NOMO-1 treated with DMSO at 0.1 percent for 48 hours (cell line): ENCODE measurements around the gene KRT40.
"Not testable (repeated sequence)": the region's sequence is repeated elsewhere in the genome, so short reads cannot be mapped to it uniquely, and the experiment has no call there.

Experiments
- DNase-seq: peaks from one replicate; lab custom pipeline; 2025; ENCODE audit not compliant: unreplicated experiment; lab: John Stamatoyannopoulos, UW

KRT40 gene

DNA sequence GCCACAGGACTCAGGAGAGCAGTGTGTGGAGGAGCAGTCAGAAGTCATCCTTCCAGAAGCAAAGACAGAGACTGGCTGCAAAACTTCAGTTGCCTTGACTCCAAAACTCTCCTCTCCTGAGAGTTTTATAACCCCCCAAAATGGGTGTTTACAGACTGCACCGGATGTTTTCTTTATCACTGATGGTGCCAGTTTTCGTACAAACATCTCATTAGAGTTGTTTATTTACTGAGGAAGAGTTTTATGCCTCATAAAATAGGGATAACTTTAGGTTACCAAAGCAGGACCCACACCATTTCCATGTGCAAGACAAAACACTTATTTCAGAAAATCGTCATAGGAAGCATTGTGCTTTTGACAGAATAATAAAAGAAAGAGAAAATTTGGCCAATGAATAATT, at the start of gene KRT40:
KRT40 (minus strand) TSS at position 101 of the 400 bp plus-strand sequence; CDS start at position 48, 53 bp downstream.
- no peak for DNase-seq

- no peak for DNase-seq
These were observed 45.6 kb upstream of the KRT40 start, which contains the start of gene KRTAP1-4 for GRCh38 chr17:41029633-41030245. KRTAP1-4 (minus strand) TSS chr17:41030195; CDS start chr17:41030078, 117 bp downstream.

DNA sequence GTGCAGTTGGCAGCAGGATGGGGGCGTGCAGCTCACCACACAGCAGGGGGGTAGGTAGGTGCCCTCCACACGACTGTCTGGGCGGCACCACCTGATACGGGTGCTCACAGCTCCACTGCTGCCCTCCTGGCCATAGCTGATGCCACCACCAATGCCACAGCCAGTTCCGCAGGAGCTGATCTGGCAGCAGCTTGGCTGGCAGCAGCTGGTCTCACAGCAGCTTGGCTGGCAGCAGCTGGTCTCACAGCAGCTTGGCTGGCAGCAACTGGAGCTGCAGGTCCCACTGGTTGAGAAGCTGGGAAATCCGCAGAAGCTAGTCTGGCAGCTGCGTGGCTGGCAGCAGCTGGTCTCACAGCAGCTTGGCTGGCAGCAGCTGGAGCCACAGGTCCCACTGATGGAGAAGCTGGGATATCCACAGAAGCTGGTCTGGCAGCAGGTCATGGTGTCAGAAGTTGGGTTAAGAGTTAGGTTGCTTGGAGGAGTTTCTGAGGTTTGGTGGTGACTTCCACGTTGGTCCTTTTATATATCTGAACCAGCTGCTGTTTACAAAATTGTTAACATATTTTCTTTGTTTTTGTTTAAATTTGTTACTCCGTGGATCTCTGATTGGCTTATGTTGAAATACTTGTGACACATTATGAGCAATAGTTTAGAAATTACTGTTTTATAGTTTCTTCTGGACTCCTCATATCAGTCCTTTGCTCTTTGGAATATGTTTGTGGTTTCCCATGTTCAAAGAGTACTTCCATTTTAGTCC, 42.8 kb upstream of the KRT40 start, which contains the start of gene KRTAP1-5:
KRTAP1-5 (minus strand) TSS at position 494 of the 757 bp plus-strand sequence; CDS start at position 441, 53 bp downstream.
- DNase-seq: no peak

DNA sequence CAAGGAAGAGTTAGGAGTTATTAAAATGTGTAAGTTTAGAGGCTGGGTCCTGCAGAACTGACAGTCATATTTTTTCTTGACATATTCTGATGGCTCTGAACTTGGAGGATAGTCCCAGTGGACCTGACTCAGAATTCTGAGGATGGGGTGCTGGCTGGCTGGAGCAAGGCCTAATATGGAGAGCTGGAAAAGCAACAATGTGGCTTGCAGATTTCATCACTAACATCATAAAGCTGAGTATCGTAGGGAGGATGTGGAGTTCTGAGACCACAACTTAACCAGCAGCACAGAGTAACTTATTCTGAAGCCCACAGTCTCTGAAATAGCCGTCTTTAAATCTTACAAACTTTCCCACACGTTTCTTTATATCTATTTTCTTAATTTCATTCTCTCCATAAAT, 40.6 kb upstream of the KRT40 start:
- DNase-seq: no peak

DNA sequence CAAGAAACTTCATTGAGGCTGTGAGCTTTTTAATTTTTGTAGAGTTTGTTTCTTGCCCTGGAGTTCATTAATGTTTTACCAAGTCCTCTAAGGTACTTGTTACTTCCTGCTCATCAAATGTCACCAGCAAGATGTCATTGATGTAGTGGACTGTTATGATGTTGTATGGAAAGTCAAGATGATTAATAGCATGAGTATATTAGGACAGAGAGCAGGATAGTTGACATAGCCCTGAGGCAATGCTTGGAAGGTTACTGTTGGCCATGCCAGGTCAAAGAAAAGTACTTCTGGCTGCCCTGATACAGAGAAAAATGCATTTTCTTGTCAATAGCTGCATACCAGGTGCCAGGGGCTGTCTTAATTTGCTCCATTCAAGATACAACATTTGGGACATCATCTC, 36.2 kb upstream of the KRT40 start:
- DNase-seq: no peak

DNA sequence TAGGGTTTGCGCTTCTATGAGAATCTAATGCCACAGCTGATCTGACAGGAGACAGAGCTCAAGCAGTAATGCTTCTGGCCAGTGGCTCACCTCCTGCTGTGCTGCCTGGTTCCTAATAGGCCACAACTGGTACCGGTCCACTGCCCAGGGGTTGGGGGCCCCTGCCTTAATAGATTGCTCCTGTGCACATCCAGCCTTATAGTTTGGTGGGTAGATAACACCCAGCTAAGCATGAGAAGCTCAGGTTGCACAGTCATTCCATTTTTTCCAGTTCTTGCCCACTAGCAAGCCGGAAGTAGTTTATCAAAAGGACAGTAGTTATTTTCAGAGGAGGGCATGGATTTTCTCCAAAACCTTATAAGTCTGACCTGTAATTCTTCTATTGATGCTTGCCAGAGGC, 35.3 kb upstream of the KRT40 start:
- no peak for DNase-seq

DNA sequence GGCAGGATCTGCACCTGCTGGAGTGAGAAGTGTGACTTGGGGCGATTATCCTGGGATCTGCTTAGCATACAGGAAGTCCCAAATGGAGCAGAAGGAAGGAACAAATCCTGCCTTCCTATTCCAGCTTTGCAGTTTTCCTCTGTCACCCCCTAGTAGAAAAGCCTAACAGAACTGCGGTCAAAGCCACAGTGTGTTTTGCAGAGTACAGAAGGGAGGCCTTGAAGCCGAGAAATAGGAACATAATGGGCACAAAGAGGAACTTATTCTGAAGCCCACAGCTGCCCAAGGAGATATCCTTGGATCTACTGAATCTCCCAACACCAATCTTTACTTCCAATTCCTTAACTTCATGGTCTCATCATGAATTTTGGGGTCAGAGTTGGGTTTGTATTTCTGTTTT, 34.4 kb upstream of the KRT40 start:
- no peak for DNase-seq

DNA sequence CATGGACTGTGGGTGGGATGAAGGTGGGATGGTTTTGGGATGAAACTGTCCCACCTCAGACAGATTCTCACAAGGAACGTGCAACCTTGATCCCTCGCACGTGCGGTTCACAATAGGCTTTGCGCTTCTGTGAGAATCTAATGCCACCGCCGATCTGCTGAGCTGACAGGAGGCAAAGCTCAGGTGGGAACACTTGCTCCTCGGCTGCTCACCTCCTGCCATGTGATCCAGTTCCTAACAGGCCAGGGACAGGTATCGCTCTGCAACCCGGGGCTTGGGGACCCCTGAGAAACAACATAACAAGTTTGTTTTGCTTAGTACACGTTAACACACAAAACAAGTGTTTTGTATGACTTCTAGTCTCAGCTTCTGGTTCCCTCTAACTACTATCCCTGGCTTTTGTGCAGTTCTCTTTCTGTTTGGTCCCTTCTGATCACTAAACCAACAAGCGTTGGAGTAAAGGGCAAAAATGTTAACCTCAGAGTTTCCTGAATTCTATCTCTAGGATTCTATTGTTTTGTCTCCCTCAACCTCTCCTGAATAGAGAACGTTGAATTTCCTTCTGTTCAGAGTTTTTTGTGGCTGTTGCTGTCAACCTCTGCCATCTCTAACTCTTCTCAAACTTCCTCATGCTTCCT, 32.6 kb upstream of the KRT40 start:
- no peak for DNase-seq

GRCh38 chr17:41015454-41015853, 31.3 kb upstream of the KRT40 start:
- no peak for DNase-seq

DNA sequence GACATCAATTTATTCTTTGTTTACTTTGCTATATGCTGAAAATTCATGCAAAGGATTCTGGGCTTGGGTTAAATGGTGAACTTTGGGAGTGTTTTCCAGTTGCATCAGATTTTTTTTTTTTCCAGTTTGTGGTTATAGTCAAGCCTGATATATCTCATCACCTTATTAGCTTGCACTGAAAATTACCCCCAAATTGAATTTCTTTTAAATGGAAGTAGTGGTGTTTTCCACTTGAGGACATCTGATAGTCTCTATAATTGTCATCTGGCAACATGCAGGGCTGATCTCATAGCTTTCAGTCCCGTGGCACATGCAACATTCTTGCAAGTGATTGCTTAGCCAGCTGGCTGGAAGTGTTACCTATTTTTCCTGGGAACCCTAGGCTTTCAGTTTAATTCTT, 29.5 kb upstream of the KRT40 start:
- DNase-seq: no peak

- DNase-seq: no peak
These were observed 29.1 kb upstream of the KRT40 start for GRCh38 chr17:41013181-41013580.

DNA sequence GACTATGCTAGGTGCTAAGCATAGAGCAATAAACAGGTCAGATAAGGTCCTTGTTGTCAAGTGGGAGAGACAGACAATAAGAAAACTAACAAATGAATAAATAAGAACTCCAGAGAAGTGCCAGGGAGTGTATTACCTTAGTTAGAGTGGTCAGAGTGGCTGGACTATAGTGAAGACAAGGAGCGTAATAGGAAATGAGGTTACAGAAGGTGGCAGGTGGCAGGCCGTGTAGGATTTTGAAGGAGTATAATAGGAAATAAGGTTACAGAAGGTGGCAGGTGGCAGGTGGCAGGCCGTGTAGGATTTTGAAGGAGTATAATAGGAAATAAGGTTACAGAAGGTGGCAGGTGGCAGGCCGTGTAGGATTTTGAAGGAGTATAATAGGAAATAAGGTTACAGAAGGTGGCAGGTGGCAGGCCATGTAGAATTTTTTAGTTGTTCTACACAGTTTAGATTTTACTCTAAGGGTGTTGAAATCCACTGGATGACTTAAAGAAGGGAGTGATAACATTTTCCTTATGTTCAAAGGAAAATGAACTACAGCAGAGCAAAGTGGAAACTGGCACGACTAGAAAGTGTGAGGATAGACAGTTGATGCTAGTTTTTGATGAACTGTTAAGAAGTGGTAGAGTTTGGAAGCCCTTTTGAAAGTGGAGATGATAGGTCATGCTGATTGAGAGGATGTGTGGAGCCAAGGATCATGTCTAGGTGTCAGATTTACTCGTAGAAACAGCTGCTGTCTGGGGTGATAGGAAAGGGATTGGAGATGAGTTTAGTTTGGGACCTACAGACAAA, 28.4 kb upstream of the KRT40 start:
- DNase-seq: no peak

DNA sequence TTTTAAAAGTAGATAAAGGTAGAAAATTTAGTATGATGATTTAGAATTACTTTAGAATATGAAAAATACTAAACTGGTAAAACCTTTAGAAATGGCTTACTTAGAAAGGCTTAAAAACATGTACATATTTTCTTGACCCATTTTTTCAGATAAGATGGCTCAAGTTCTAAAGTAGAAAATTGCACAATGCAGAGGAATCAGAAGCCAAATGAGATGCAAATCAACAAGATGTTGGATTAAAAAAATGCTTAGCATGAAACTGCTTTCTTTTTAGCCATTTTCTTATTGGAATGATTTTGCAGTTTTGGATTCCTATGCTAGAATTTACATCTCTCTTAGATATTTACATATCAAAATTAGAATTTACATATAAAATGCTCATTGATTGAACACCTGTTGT, 26.3 kb upstream of the KRT40 start:
- DNase-seq: no peak

DNA sequence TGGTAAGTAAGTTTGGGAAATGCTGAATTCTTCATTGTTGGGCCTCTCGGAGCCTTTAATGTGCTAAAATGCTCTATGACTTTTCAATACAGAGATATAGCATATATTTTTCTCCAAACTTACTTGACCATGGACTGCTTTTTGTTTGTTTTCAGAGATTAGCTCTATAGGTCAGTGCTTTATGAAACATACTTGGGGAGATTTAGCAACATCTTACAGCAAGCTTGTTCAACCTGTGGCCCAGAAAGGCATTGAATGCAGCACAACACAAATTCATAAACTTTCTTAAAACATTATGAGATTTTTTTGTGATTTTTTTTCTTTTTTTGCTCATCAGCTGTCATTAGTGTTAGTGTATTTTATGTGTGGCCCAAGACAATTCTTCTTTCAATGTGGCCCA, 25.8 kb upstream of the KRT40 start:
- DNase-seq: no peak

- DNase-seq: no peak
These were observed 25.2 kb upstream of the KRT40 start for GRCh38 chr17:41009301-41009760.

DNA sequence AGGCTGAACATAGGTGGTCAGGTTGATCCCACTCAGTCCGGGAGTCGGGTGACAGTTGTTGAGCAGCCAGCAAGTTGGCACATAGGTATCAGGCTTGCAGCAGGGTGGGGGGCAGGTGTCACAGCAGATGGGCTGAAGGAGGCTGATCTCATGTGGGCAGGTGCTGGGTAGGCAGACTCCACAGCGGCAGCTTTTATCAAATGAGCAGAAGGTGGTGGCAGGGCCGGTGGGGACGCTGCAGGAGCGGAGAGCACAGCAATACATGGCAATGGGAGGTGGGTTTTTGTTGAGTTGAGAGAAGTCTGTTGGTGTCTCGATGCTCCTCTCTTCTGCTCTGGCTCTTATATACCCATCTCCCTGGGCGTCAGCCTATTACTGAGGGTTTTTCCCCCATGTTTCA, 24.7 kb upstream of the KRT40 start, which contains the start of gene KRTAP3-1:
KRTAP3-1 (minus strand) TSS at position 318 of the 400 bp plus-strand sequence; CDS start at position 264, 54 bp downstream.
- no peak for DNase-seq

- DNase-seq: no peak
These were observed 20.3 kb upstream of the KRT40 start for GRCh38 chr17:41004397-41004796.

DNA sequence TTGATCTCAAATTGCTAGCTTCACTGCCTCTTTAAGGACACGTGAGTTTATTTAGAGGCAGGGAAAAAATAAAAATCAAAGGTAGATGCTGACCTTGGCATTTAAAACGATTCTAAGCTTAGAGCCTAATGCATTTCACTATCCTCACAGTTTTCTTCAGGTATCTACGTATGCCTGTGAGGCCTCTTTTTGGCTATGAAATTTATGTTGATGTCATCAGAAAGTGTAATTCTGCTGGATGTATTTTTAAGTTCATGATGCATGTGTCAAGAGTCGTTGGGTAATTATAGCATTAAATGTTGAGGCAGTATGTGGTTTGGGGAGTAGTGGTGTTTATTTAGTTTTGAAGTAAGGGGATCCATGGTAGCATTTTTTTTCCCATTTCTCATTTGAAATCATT, 19.8 kb upstream of the KRT40 start:
- DNase-seq: no peak

DNA sequence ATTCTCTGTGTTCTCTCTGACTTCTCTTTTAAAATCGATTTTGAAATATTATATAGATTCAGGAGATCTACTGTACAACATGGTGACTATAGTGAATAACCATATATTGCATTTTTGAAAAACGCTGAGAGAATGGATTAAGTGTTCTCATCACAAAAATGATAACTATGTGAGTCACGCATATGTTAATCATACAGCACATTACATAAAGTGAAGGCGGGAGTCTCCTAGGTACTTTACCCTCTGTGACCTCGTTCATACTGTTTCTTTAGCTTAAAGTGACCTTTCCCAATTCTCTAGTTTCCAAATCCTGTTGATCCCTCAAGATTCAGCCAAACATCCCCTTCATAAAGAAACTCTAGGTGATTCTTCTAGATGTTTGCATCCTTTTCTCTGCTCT, 18.7 kb upstream of the KRT40 start:
- no peak for DNase-seq

DNA sequence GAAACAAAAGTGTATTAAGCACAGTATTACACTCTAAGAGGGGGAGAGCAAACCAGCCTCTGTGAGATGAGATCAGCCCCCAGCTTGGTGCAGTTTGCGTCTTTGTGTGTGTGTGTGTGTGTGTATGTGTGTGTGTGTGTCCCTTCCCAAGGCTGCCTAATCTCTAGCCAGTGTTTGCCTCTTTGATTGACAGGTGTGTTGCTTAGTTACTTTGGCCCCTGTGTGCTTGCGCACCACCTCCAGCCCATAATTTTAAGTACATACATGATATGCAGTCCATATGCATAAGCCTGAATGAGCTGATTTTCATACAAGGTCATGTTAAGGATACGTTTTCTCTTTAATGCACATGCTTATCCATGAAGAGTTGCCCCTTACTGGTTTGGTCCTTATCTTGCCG, 17.7 kb upstream of the KRT40 start:
- no peak for DNase-seq

DNA sequence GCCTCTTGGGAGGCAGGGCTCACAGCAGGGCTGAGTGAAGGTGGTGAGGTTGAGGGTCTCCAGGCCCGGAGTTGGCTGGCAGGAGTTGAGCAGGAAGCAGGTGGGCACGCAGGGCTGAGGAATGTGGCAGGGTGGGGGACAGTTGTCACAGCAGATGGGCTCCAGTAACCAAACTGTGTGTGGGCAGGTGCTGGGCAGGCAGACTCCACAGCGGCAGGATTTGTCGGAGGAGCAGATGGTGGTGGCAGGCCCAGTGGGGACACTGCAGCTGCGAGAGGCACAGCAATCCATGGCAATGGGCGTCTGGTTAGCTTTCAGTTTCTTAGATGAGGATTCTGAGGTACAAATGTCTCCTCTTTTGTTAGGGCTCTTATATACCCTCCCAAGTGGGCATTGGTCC, 15.4 kb upstream of the KRT40 start, which contains the start of gene KRTAP3-2:
KRTAP3-2 (minus strand) TSS at position 344 of the 400 bp plus-strand sequence; CDS start at position 291, 53 bp downstream.
- not testable (repeated sequence) for DNase-seq
